ENCODE measurements around the gene PDLIM5.
"Not testable (repeated sequence)": the region's sequence is repeated elsewhere in the genome, so short reads cannot be mapped to it uniquely, and the experiment has no call there.

Gene PDLIM5

GRCh38 chr4:94665021-94665420, 213.3 kb downstream of the PDLIM5 start:
- not testable (repeated sequence) for DNase-seq

GRCh38 chr4:94665500-94666404, 214.0 kb downstream of the PDLIM5 start:
- no peak for DNase-seq

GRCh38 chr4:94668724-94669123, 217.0 kb downstream of the PDLIM5 start:
- DNase-seq: no peak

GRCh38 chr4:94669672-94670664, 218.2 kb downstream of the PDLIM5 start:
- DNase-seq: no peak

- DNase-seq: no peak
These were observed 219.4 kb downstream of the PDLIM5 start for GRCh38 chr4:94671113-94671512.

GRCh38 chr4:94673961-94674360, 222.2 kb downstream of the PDLIM5 start:
- DNase-seq: no peak

- no peak for DNase-seq
These were observed 225.2 kb downstream of the PDLIM5 start for GRCh38 chr4:94676970-94677369.

- no peak for DNase-seq
These were observed 227.2 kb downstream of the PDLIM5 start for GRCh38 chr4:94678896-94679295.

- no peak for DNase-seq
These were observed 228.6 kb downstream of the PDLIM5 start for GRCh38 chr4:94680176-94680862.

GRCh38 chr4:94686086-94686485, 234.3 kb downstream of the PDLIM5 start:
- DNase-seq: no peak

GRCh38 chr4:94689155-94689860, 237.6 kb downstream of the PDLIM5 start:
- no peak for DNase-seq

GRCh38 chr4:94690851-94691254, 239.1 kb downstream of the PDLIM5 start:
- DNase-seq: no peak

- no peak for DNase-seq
These were observed 239.8 kb downstream of the PDLIM5 start for GRCh38 chr4:94691552-94691951.

GRCh38 chr4:94695384-94695783, 243.6 kb downstream of the PDLIM5 start:
- DNase-seq: no peak

- DNase-seq: no peak
These were observed 246.4 kb downstream of the PDLIM5 start for GRCh38 chr4:94698187-94698586.

- DNase-seq: no peak
These were observed 248.6 kb downstream of the PDLIM5 start for GRCh38 chr4:94700298-94700697.

- no peak for DNase-seq
These were observed 250.0 kb downstream of the PDLIM5 start for GRCh38 chr4:94701631-94702300.

GRCh38 chr4:94711635-94712034, 259.9 kb downstream of the PDLIM5 start:
- DNase-seq: no peak

- DNase-seq: no peak
These were observed 262.8 kb downstream of the PDLIM5 start for GRCh38 chr4:94714365-94715160.

GRCh38 chr4:94715726-94716125, 264.0 kb downstream of the PDLIM5 start:
- no peak for DNase-seq

Data from CD4-positive, alpha-beta T cell treated with Interleukin-4 for 1 hour (primary cell).